Prostate gland (tissue), 2 donors: ENCODE measurements around the gene EVA1A. TPM values are rescaled to one million over a fixed set of nuclear protein-coding genes. Genes with fewer than 3 reads are reported as not detected.

Source experiments
- DNase-seq: peaks from one replicate; pipeline ENCODE4 v3.0.0-alpha.2; 2019; ENCODE audit warnings: low spot score
- H3K27ac ChIP-seq, 2 donors: fragments of 200-600 bp; sonication (generic); 2 replicates each; pipeline ENCODE4 v1.5.1; 2017 to 2019
- H3K27me3 ChIP-seq: fragments of 200-600 bp; sonication (generic); replicated peaks from 2 replicates; pipeline ENCODE4 v1.5.1; 2019; ENCODE audit not compliant: insufficient read depth
- H3K36me3 ChIP-seq, 2 donors: fragments of 200-600 bp; sonication (generic); 1 replicate in 1 of 2; 2 replicates in 1 of 2; pipeline versions ENCODE4 v1.5.1 to v1.8.1; 2017 to 2019
- H3K4me1 ChIP-seq: fragments of 200-600 bp; sonication (generic); replicated peaks from 2 replicates; pipeline ENCODE4 v1.5.1; 2019
- H3K4me3 ChIP-seq, 2 donors: fragments of 200-600 bp; sonication (generic); 2 replicates each; pipeline ENCODE4 v1.5.1; 2017 to 2019
- H3K9me3 ChIP-seq: fragments of 200-600 bp; sonication (generic); 2 replicates; pipeline ENCODE4 v1.5.1; 2017
- CTCF ChIP-seq, 4 experiments: fragments of 200-600 bp in 2 of 4; fragments of 450-650 bp in 2 of 4; sonication (generic) in 2 of 4; IDR thresholded peaks; 1 replicate in 3 of 4; 2 replicates in 1 of 4; pipeline ENCODE4 v1.5.1; 2016 to 2019; ENCODE audit warnings: antibody characterized with exemption in 4 of 4, mild to moderate bottlenecking in 2 of 4, moderate library complexity in 2 of 4
- POLR2A ChIP-seq: fragments of 450-650 bp; IDR thresholded peaks from one replicate; pipeline ENCODE4 v1.6.1; 2016; ENCODE audit warnings: antibody characterized with exemption, mild to moderate bottlenecking
- POLR2AphosphoS5 ChIP-seq: sonication (generic); formaldehyde crosslinking; IDR thresholded peaks from one replicate; pipeline ENCODE4 v1.6.1; 2017; ENCODE audit warnings: antibody characterized with exemption
- WGBS: methylation state at CpG from one replicate; pipeline ENCODE4 v1.1.5; 2018; 5-methylcytosine and 5-hydroxymethylcytosine counted together
- intact Hi-C: fragments of 100-400 bp; cut with DNase I; formaldehyde crosslinking; loops from one replicate; pipeline ENCODE4 v1.14.2; 2022
- total RNA-seq, 2 donors: library from RNA; depleted of rRNA; stranded (reverse); fragments of >200 nt; gene quantifications; one replicate each; pipeline ENCODE4 v1.1.0, GENCODE V29; 2016

Gene EVA1A
- total RNA-seq, 2 donors from 2014 or later = 9.7 to 16.9 TPM

- intact Hi-C loops = no loop called here
- Histone ChIP-seq H3K4me1 (no peaks in the 10 kb centered on the region), H3K36me3 (no peaks in the 10 kb centered on the region), H3K27ac (no peak overlapping the region), H3K9me3 (no peaks in the 10 kb centered on the region), H3K27me3 (no peaks in the 10 kb centered on the region), H3K4me3 (no peak overlapping the region)
- DNase-seq = no peak
- WGBS = 57% methylated on average over 3 of the region's 3 CpGs
- TF ChIP-seq POLR2A = no peak
- TF ChIP-seq CTCF (IDR thresholded peaks at IDR 0.05) = no peak
- no peak for TF ChIP-seq POLR2AphosphoS5
Observed at GRCh38 chr2:75539955-75540716, 20.6 kb downstream of the EVA1A start.

GRCh38 chr2:75538521-75539490 lies 21.9 kb downstream of the EVA1A start:
- 84% methylated on average over 6 of the region's 6 CpGs for WGBS
- H3K4me3 ChIP-seq = no peak overlapping the region
- intact Hi-C loops = no loop called here

GRCh38 chr2:75537658-75538057 lies 23.1 kb downstream of the EVA1A start:
- Histone ChIP-seq H3K27me3 (no peaks in the 10 kb centered on the region), H3K4me1 (no peaks in the 10 kb centered on the region), H3K36me3 (no peaks in the 10 kb centered on the region), H3K9me3 (no peaks in the 10 kb centered on the region), H3K4me3 (no peak overlapping the region), H3K27ac (no peak overlapping the region)
- no peak for DNase-seq
- TF ChIP-seq POLR2A (no peak), POLR2AphosphoS5 (no peak), CTCF (IDR thresholded peaks at IDR 0.05) (no peak)
- 96% methylated on average over 3 of the region's 3 CpGs for WGBS
- intact Hi-C loops = no loop called here

More at GRCh38 chr2:75538521-75539490, 21.9 kb downstream of the EVA1A start:
- H3K9me3 ChIP-seq = no peaks in the 10 kb centered on the region
- H3K27ac ChIP-seq = no peak overlapping the region
- TF ChIP-seq POLR2A (no peak), POLR2AphosphoS5 (no peak), CTCF (IDR thresholded peaks at IDR 0.05) (no peak)
- H3K4me1 ChIP-seq = no peaks in the 10 kb centered on the region
- H3K27me3 ChIP-seq = no peaks in the 10 kb centered on the region
- H3K36me3 ChIP-seq = no peaks in the 10 kb centered on the region
- no peak for DNase-seq

DNA sequence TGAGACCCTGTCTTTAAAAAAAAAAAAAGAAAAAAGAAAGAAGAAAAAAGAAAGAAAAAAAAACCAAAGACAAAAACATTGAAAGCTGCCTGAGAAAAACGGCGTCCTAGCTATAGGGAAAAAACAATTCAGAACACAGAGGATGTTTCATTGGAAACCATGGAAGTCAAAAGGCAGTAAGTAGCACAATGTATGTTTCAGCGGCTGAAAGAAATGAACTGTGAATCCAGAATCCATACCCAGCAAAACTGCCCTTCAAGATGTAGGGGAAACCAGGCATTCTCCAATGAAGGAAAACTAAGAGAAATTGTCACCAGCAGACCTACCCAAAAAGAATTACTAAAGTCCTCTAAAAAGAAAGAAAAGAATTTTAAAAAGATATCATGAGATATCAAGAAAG lies 27.6 kb downstream of the EVA1A start:
- no peaks in the 10 kb centered on the region for H3K4me1 ChIP-seq
- no peak overlapping the region for H3K4me3 ChIP-seq
- H3K9me3 ChIP-seq = no peaks in the 10 kb centered on the region
- 89% methylated on average over 3 of the region's 3 CpGs for WGBS
- no peak overlapping the region for H3K27ac ChIP-seq
- no peak for DNase-seq
- TF ChIP-seq POLR2AphosphoS5 = no peak
- TF ChIP-seq POLR2A = no peak
- no peak for TF ChIP-seq CTCF (IDR thresholded peaks at IDR 0.05)
- intact Hi-C loops = no loop called here
- no peaks in the 10 kb centered on the region for H3K27me3 ChIP-seq
- H3K36me3 ChIP-seq = no peaks in the 10 kb centered on the region
